Transverse colon (tissue), 4 donors: ENCODE measurements around the gene CHRND.

Experiments
- CTCF ChIP-seq, 5 experiments: fragments of 200-600 bp in 3 of 5; fragments of 450-650 bp in 2 of 5; sonication (generic) in 3 of 5; IDR thresholded peaks; 1 replicate in 2 of 5; 2 replicates in 3 of 5; pipeline ENCODE4 v1.5.1; 2016 to 2017; ENCODE audit warnings: antibody characterized with exemption in 5 of 5, inconsistent platforms in 3 of 5, mild to moderate bottlenecking in 2 of 5, moderate library complexity in 1 of 5
- EP300 ChIP-seq: sonication (generic); formaldehyde crosslinking; IDR thresholded peaks from one replicate; pipeline ENCODE4 v1.6.1; 2017; ENCODE audit warnings: antibody characterized with exemption, low read depth
- POLR2AphosphoS5 ChIP-seq, 3 donors: sonication (generic); formaldehyde crosslinking; IDR thresholded peaks; one replicate each; pipeline ENCODE4 v1.6.1; 2016; ENCODE audit warnings: antibody characterized with exemption in 3 of 3

- no peak for TF ChIP-seq CTCF (IDR thresholded peaks at IDR 0.05)
- no peak for TF ChIP-seq EP300
- no peak for TF ChIP-seq POLR2AphosphoS5 (IDR thresholded peaks at IDR 0.05)
Observed at GRCh38 chr2:232530626-232531260, 4.8 kb downstream of the CHRND start.
